Activated T-cell treated with anti-CD3 and anti-CD28 coated beads for 4 hours (primary cell): ENCODE measurements around the gene PDGFA.

Experiments used
- DNase-seq: peaks from one replicate; pipeline ENCODE4 v3.0.0-alpha.2; 2020

Gene PDGFA

DNA sequence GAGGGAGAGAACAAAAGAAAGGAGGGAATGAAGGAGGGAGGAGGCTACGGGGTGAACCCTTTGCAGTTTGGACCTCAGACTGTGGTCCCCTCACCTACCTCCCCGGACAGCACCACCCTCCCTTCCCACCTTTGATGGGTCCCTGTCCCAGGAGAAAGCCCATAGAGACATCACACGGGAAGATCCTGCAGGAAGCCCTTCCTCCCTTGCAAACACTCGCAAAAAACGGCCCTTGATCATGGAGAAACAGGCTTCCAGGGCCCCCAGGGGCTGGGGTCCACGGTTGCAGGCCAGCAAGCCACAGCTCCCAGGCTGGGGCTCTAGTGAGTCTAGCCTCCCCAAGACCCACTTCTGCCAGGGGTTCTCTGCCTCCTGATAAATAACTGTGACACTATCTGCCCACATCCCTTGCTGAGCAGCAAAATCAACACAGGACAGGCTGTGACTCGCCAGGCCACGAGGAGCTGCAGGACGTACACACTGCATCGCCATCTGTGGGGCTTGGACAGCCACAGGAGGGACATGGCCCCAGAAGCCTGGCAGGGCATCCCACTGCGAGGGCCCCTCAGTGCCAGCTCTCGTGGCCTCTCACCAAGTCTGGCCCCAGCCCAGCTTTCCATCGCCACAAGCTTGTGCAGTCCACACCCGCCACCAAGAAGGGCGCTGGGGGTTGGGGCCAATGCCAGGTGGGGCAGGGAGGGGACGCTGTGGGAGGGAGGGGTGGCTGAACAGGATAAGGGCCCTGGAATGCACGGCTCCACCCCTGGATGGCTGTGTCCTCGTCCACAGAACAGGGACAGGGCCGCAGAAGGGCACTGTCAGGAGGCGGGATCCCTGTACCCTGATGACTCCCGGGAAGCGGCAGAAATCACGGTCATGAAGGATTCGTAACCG is 34.2 kb downstream of the PDGFA start:
- no peak for DNase-seq

DNA sequence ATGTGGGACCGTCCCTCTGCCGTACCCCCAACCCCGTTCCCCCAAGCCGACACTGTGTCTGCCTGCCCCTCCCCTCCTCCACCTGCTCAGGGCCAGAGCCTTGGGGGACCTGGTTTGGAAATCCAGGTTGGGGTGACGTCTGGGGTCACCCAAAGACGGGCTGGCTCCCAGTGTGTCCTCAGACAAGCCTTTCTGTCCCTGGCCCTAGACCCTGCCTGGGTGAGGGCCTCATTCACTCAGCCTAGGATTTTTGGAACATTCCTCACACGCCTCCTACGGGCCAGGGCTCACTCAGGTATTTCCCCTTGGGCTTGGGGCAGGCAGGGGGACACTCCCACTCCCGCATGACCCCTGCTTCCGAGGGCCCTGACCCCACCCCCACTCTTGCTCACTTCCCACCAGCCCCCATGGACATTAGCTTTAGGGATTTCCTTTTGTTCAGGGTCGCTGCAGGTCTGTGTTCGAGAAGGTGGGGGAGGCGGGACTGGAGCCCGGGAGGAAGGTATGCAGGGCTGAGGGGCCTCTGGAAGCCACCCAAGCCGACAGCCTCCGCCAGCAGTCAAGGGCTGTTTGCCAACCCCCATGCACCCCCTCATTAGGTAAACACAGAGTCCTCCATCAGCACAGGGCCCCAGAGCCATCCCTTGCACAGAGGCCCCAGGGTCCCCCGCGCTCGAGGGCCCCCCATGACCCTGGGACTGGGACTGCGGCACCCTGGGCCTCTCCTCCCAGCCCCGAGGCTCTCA is 35.1 kb downstream of the PDGFA start:
- DNase-seq, result no peak

DNA sequence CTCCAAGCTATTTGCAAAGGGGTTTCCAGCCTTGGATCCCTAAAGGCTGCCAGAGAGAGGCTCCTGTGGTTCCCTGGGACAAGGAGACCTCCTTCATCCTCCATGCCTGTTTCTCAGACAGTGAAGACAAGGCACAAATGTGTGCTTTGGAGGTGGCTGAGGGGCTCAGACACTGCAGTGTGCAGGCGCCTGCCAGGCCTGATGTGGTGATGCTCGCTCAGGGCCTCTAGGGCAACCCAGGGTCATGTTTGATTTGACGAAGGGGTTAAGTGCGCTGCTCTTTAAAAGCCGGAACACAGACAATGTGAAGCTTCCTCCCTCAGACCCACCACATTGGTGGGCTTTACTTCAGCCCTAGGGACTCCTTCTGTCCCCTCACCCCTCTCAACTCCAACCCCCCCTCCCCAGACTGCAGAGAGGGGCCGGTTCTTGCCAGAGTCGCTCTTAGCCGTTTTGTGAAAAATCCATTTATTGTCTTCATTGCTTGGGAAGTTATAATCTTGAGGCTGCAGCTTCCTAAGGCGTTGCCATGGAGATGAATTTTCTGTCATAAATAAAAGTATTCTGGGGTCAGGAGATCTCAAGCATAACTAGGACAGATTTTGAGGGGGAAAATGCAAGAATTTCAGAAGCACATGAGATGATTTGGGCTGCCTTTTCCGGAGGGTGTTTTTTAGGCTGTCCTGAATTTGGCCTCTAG is 35.8 kb downstream of the PDGFA start:
- no peak for DNase-seq

DNA sequence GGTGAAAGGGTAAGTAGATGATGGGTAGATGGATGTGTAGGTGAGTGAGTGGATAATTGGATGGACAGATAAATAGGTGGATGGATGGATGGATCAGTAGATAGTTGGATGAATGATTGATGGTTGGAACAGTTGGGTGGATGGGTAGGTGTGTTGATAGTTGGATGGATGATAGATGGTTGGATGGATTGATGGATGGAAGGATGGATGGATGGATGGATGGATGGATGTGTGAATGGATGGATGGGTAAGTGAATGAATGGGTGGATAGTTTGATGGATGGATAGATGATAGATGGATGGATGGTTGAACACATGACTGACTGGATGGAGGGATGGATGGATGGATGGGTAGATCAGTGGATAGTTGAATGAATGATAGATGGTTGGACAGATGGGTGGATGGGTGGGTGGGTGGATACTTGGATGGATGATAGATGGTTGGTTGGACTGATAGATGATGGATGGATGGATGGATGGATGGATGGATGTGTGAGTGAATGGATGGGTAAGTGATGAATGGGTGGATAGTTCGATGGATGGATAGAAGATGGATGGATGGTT is 37.0 kb downstream of the PDGFA start:
- DNase-seq, result no peak

DNA sequence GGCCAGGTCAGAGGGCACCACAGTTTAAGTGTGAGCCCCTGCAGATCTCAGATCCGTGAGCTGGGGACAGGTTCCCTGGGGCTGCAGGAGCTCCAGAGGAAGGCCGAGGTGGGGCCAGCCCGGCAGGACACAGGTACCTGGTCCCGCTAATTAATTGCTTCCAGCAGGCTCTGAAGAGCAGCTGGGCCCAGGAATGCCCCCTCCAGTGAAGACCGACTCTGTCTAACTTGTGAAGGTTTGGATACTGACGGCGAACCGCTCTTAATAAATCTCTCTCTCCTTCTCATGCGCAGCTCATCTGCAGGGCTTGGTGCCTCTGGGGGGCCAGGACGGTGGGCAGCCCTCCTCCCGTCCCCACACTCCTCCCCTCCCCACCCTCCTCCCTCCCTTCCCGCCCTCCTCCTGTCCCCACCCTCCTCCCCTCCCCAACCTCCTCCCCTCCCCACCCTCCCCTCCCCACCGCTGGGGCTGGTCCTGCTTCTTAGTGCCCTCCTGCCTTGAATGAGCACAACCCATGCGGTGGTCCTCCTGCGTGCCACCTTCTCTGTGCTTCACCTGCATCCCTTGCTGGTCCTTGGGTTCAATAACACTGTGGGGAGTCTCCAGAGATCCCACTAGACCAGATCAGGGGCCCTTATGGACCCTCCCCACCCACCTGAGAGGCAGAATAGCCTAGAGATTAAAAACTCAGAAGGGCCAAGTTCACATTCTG is 38.3 kb downstream of the PDGFA start:
- no peak for DNase-seq

DNA sequence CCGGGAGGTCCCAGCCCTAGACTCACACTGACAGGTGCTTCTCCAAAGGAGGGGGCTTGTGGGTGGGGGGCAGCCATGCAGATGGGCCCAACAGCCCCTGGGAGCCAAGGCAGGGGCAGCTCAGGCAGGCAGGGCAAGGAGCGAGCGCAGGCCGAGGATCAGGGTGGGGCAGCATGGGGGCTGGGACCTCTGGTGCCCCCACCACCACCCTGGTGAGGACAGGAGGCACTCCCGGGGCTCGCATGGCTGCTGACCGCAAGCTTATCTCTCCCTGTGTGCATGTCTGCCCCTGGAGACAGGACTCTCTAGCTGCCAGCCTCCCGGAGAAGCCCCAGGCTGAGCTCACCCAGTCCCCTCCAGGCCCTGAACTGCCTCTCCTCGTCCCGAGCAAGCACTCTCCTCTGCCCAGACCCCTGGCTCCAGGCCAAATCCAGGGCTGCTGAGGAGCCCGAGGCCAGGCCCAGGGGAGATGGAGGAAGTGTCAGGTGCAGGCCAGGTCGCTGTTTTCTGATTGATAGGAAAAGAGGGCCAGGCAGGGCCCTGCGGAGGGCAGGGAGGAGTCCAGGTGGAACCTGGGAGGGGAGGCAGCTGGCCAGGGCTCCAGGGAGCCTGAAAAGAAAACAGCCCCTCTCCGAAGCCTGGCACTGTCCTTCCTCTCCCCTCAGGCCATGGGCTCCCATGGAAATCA is 39.0 kb downstream of the PDGFA start:
- DNase-seq, result no peak

DNA sequence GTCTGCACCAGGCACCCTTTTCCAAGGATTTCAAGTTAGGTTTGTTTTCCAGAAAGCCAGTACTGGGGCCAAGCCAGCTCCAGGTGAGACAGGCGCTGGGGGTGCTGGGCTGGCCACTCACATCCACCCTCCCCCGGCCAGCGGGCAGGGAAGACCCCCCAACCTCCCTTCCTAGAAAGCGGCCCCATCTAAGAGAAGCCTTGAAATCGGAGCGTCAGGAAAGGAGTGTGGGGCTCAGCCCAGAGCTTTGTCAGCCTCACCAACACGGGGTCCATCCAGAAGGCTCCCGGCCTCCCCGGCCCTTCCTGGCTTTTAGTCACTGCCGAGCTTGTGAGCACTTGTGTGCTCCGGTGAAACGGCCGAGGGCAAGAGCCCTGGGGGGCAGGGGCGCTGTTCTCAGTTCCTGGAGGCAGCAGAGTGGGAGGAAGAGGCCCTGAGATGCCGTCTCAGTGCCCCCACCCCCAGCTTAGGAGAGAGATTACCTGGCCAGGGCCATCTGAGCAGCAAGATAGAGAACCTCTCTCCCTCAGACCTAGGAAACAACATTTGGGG is 39.6 kb downstream of the PDGFA start:
- no peak for DNase-seq

DNA sequence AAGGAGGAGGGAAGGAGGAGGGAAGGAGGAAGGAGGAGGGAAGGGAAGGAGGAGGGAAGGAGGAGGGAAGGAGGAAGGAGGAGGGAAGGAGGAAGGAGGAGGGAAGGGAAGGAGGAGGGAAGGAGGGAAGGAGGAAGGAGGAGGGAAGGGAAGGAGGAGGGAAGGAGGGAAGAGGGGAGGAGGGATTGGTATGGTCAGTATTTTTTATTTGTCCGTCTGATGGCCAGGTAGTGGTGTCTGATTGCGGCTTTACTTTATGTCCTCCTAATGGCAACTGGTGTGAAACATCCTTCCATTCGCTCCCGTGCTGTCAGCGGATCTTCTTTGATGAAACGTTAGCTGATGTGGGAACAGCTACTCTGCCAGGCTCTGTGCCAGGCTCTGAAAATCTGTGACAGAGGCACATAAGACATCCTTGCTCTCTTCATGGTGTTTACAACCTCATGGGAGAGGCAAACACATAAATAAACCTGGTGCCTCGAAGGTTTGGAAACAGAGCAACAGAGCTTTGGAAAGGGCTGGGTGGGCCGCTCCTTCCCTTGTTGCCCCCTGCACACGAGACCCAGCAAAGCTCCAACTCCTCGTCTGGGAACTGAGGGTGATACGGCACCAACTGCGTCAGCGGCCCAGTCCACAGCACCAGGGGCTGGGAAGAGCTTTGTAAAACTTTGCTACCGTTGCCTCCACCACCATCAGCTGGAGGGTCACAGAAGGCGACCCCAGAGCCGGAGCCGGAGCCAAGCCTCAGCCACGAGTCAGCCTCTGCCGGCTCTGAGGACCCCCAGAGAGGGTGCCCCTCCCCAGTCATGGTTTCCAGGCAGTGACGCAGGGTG is 40.3 kb downstream of the PDGFA start:
- no peak for DNase-seq

DNA sequence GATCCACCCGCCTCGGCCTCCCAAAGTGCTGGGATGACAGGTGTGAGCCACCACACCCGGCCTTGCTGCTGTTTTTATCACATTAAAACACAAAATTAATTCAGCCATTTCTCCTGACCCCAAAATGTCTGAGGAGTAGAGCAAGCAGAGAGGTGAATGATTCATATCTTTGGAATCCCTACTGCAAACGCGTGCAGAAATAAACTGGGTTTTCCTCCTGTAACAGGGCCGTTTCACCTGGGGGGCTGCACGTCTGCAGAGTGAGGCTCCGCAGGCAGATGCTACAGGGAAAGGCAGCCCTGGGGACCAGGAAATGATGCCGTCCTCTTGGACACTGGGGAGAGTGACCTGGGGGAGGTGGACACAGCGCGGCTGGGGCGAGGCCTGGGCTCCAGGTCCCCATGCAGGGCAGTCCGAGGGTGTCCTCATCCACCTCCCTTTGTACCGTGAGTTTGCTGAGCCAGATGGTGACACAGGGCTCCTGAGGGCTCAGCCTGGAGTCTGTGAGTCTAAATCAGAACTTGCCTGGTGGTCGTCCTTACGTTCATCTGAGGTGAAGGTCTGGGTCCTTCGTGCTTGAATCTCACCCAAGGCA is 41.9 kb downstream of the PDGFA start:
- no peak for DNase-seq

DNA sequence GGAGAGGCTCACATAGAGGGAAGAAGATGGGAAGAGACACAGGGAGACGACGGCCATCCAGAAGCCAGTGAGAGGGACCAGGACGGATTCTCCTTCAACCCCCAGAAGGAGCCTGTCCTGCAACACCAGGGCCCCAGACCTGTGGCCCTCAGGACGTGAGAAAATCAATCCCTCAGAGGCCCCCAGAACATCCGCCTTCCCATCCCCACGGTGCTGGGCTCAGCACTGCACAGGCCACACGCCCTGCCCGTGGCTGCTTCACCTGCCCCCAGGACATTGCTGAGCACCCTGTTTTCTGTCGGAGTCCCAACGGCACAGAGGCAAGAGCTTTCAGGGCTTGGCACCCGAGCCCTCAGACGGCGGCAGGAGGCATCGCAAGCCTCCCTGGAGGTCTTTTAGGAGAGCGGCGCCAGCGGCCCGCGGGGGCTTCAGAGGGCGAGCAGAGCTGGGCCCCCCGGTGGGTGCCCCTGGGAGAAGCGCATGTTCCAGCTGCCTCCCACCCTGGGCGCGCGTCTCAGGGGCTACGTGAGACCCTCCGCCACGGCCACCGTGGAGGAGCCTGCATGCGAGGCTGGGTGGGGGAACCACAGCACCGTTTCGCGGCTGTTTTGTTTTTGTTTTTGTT is 42.8 kb downstream of the PDGFA start:
- DNase-seq, result no peak

DNA sequence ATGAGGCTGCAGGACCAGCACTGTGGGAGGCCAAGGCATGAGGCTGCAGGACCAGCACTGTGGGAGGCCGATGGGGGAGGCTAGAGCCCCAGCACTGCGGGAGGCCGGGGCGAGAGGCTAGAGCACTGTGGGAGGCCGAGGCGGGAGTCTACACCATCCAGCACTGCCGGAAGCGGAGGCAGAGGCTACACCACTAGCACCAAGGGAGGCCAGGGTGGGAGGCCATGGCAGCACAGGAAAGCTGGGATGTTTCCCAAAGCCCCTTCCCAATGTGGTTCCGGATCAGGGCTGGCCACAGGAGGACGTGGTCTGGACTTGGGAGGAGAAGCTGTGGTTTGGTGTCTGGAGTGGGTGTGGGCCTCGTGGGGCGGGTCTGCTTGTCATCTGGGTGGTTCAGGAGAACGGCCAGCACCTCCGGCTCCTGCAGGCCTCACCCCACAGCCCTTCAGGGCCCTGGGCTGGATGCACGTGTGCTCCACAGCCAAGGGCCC is 43.6 kb downstream of the PDGFA start:
- DNase-seq, result no peak

DNA sequence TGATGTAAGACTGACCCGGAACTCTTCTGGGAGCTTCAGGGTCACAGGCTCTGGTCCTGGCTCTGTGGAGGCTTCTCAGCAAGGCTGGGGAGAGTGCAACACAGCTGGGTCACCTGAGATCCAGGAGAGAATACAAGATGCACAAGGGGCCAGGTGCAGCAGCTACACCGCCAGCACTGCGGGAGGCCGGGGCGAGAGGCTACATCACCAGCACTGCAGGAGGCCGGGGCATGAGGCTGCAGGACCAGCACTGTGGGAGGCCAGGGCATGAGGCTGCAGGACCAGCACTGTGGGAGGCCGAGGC is 44.3 kb downstream of the PDGFA start:
- DNase-seq, result no peak

DNA sequence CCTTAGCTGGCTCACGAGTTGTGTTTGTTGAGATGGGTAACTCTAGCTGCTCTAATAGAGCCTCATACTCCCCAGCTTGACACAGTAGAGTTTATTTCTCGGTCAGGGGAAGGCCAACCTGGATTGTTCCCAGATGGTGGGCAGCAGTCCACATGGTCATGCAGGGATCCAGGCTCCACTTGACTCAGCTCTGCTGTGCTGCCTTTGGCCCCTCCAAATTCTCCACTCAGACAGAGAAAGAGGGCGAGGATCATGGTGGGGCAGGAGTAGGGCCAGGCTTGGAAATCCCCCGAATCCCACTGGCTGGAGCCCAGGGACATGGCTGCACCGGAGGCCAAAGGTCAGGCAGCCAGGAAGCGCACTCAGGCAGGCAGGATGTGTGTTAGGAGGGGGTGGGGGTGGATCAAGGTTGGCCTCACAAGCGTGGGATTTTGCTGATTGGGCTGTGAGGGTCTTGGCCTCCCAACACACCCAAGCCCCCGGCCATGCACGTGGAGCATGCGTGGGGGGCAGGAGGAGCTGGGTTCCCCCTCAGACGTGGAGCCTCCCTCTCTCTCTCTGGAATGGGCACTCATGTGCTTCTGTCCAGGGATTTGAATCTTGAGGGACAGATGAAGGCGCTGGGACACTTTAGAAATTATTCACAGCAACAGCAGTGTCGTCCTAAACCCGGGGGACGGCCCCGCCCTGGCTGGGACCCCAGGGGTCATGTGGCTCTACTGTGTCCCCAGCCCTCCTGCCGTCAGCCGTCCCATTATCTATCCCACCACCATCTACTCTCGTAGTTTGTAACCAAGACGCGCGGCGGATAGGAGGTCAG is 44.8 kb downstream of the PDGFA start:
- DNase-seq, result no peak

DNA sequence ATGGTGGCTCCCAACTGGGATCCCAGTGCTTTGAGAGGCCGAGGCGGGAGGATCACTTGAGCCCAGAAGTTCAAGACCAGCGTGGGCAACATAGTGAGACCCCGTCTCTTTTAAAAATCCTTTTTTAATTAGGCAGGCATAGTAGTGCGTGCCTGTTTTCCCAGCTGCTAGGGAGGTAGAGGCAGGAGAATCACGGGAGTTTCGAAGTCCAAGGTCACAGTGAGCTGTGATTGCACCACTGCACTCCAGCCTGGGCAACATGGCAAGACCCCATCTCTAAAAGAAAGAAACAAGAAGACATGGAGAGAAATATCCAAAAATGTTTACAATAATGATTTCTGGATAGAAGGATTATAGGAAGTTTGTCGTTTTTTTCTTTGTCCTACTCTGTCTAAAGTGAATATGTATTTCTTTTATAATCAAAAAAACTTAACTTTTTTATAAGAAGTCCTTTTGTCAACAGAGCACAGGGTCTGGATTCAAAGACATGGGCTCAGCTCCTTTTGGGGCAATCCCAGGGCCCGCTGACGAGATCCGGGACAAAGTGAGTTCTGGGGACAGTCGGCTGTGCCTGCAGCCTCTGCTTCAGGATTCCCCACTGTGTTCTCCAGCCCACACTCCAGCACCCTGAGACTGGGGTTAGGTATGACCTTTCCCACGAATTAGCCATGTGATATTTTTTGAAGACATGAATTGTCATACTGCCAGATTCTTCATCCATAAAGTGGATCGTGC is 45.6 kb downstream of the PDGFA start:
- no peak for DNase-seq

DNA sequence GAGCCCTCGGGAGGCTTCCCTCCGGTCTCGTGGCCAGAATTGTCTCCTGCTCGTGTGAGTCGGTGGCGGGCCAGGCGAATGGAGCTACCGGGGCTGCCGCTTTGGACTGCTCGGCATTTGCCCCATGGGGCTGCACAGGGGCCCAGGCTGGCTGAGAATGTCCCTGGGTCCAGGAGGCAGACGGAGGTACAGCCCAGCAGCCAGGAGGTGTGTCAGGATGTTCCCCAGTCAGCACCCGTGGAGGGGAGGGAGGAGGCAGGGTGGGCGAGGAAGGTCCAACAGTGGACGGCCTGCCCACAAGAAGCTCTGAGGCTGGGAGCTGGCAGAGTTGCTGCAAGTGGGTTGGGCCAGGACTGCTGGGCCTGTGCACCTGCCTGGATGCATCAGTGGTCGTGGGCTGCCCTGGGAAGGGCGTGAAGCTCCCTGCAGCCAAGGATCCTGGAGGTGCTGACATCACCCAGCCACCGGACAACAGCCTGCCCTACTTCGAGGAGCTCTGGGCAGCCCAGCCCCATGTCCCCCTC is 46.4 kb downstream of the PDGFA start:
- DNase-seq, result no peak

DNA sequence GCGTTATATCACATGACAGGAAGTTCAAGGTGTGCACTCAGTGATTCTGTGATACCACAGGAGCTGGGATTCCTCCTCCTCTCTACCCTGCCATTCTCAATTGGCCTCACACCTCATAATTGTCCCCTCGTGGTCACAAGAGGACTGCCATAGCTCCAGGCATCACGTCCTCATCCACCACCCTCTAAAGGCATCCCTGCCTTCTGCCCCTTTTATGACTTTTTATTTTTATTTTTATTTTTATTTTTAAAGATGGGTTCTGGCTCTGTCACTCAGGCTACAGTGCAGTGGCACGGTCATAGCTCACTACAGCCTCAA is 47.0 kb downstream of the PDGFA start:
- no peak for DNase-seq

DNA sequence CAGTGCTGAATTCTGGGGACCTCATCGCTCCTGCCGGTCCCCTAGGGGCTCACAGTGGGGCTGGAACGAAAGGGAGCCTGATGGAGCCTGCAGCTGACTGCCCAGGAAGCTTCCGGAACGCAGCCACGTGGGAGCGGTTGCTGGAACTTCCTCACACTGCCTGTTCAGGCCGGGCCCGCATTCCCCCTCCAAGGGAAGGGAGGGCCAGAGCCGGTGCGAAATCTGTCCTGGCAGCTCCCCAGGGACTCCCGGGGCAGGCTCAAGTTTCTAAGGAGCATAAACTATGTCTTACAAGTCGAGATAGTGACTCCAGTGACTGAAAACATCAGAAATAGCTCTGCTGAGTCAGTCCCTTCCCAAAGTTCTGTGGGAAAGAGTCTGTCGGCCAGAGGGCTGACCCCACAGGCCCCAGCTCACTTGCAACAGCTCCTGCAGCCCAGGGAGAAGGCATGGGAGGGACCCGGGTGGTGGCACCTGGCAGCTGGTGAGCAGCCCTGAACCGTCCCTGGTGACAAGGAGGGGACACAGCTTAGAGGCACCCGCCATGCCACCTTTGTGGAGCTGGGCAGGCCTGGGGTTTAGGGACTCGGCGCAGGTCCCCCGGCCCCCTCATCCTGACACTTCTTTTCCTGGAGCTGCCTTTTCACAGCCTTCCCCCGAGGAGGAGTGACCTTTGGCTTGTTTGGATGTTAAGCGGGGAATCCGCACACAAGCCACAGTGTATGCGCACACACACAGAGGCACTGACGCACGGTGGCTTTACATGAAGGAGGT is 47.6 kb downstream of the PDGFA start:
- no peak for DNase-seq
